ENCODE data around the gene RGN.
A peak's percentile ranks its signal among the peaks of the same experiment; 100 is the strongest.
"Not testable (repeated sequence)": the region's sequence is repeated elsewhere in the genome, so short reads cannot be mapped to it uniquely, and the experiment has no call there.

Gene RGN

DNA sequence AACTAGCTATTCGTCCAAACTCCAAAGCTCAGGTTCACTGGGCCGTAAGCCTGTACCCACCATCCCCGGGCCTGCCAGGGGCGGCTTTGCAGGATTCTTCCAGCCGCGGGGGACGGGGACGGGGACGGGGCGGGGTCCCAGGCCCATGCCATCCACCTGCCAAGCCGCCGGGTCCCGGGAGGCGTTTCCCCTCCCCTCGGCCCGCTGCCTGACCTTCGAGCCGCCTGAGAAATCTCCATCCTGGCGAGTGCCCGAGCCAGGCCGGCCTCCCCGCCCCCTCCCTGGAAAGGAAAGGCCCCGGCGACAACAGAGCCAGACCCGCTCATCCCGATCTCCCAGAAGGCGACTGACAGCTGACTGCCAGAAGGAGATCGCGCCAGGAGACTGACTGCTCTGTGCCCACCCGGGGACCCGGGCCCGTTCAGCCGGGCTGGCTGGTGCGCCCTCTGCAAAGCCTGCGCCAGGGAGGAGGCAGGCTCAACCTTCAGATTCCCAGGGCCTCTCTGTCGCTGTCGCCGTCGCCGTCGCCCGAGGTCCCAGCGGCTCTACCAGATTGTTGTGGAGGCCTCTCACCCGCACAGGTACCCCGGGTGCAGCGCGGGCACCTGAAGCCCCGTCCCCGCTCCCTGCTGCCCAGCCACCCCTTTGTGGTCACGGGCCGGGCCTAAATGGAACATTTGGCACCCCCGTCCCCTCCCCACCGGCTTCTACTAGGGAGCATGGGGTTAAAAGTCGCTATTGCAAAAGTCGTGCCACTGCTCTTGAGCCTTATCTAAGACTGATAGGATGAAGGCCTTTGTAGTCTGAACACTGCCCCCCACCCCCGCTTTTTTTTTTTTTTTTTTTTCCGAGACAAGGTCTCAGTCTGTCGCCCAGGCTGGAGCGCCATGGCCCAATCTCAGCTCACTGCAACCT, at the start of gene RGN:
RGN (plus strand) TSS at position 315 of the 915 bp plus-strand sequence. CDS start 2,702 bp downstream, outside the sequence.
- no peak for DNase-seq (ENCODE audit: low read depth in 1 of 2, low spot score in 1 of 2)

DNA sequence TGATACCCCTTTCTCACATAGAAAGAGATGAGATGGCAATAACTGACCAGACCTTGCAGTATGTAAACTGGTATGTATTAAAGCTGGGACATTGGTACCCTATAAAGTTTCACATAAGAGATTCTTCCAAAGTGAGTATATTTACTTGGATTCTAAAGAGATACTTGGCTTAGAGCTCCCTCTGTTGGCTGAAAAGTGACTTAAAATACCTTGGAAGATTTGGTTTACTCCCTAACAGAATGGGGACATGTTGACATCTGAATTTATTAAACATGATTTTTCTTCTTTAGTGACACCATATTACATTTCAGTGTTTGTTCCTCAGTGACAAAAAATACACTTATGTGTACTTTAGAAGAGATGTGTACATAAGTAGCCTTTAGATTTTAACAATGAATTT, 47.9 kb upstream of the RGN start:
- DNase-seq (ENCODE audit: low read depth in 1 of 2, low spot score in 1 of 2), result peak in 1 of 2 donors; percentile 5

DNA sequence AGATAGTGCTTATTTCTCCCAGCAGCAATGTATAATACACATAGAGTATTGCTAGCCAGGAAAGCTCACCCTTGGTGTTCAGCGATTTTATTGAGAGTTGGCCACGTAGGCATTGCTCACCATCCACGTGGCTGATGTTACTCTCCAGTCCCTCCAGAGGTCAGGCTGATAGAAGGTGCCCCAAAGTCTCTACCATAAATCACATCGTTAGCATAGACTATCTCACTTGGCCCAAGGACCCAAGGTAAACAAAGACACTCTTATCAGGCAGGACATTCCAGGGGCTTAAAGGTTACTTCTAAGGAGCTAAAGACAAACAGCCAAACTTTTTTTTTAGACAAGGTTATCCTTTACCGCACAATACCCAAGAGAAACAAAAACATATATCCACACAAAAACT, 30.3 kb upstream of the RGN start:
- no peak for DNase-seq (ENCODE audit: low read depth in 1 of 2, low spot score in 1 of 2)

DNA sequence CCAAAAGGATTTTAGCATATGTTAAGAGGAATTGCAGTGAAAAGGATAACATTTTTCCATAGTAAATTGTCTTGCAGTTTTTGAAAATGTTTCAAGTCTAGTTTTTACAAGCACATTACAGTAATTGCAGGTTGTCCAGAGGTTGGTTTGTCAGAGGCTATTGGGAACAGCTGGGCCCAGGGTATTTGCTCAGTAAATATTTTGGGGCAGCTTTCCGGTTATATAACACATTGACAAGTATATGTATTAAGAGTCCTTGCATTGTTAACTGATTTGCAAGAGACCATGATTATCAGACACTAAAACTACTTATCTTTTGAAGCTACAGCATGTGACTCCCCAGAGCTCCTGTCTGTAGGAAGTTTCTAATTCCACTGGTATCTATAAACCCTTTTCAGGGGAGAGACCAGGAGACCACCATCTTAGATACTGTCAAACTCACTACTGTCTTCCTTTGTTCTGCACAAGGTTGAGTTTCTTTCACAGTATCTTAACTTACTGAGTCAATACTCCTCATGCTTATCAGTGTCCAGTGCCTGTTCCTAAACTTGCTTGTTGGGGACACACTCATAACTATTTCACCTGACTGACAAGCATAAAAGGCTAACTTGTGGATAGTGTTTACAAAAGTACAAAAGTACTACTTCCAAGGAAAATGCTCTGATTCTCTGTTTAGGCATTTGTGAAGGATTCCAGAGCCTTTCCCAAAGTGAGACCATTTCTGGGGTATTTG, 18.9 kb upstream of the RGN start:
- no peak for DNase-seq (ENCODE audit: low read depth in 1 of 2, low spot score in 1 of 2)

DNA sequence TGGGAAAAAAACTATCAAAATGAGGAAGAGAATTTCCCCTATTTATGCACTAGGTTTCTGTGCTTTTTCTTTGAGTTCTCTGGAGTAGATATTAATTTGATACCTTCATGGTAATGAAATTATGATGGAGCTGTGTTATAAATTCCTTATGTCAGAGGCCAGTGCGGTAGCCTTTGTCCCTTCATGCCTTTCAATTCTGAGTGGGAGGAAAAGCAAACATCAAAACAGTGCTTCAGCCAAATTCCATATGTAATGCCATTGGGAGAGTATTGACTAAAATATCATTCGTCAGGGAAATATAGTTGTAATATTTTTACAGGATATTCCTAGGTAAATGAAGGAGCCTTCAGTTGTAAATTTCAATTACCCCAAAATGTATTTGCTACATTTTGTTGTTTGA, 17.5 kb upstream of the RGN start:
- no peak for DNase-seq (ENCODE audit: low read depth in 1 of 2, low spot score in 1 of 2)

DNA sequence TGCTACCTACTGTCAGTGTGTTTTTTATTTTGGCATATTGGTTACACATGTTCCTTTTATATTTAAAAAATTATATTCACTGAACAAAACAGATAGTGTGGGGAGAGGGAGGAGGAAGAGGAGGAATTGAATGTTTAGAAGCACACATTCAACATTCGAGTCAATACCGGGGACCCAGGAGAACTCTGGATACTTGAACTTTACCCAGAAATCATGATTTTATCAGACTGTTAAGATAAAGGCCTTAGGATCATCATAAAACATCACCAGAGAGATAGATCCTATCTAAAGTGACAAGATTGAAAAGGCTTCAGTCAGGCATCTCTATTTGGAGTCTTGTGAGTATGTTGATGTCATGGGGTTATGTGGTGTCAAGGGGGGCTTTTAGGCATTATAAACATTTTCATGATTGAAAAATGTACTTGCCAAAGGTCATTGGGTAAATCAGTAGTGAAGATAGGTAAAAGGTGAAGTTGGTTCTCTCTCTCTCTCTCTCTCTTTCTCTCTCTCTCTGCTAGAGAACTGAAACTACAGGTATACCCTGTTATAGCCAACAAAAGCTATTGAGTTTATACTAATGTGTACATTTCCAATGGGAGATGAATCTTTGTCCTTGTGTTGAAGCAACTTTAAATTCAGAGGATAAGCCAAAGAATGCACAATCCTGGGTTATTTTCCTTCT, 16.9 kb upstream of the RGN start:
- no peak for DNase-seq (ENCODE audit: low read depth in 1 of 2, low spot score in 1 of 2)

DNA sequence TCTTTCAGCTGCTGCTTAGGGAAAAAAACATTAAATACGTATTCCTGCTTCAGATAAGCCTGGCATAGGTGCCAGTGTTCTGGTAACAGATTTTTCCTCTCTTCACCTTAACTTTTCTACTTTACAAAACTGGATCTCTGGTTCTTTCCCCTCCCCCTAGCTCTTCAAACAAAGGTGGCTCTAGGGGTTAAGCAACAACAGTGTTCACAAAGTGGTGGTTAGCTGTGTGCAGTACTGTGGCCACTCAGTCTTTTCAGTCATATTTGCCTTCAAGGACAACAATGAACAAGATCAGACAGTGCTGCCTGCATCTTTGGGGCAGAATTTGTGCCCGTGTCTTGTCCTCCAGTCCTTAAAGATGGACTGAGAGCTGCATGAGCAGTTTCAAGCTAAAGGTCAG, 15.1 kb upstream of the RGN start:
- no peak for DNase-seq (ENCODE audit: low read depth in 1 of 2, low spot score in 1 of 2)

DNA sequence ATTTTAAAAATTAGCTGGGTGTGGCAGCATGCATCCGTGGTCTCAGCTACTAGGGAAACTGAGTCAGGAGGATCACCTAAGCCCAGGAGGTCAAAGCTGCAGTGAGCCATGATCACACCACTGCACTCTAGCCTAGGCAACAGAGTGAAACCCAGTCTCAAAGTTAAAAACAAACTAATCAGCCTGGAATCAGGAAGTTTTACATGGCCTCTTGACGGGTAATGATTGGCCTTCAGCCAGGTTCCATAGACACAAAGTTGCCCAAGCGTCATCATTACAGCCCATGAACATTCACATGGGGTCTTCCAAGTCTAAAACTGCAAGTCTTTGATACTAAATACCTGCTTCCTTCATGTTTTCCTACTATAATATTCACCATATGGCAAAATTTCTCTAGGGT, 10.0 kb upstream of the RGN start:
- DNase-seq (ENCODE audit: low read depth in 1 of 2, low spot score in 1 of 2), result no peak

DNA sequence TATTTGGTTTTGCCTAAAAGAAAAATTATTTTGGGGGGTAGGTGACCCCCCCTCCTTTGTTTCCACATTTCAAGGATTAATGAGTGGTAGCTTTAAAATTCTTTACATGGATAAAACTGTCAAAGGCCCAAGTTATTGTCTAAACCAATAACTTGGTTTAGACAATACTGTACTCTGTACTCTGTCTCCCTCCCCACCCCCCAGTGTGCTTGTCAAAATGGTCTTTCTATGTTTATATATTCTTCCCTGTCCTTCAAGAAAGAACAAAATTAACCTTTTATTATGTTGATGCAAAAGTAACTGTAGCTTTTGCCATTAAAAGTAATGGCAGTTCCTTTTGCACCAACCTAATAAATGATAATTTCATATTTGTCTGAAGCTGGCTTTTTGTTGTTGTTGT, 9.5 kb upstream of the RGN start:
- no peak for DNase-seq (ENCODE audit: low read depth in 1 of 2, low spot score in 1 of 2)

DNA sequence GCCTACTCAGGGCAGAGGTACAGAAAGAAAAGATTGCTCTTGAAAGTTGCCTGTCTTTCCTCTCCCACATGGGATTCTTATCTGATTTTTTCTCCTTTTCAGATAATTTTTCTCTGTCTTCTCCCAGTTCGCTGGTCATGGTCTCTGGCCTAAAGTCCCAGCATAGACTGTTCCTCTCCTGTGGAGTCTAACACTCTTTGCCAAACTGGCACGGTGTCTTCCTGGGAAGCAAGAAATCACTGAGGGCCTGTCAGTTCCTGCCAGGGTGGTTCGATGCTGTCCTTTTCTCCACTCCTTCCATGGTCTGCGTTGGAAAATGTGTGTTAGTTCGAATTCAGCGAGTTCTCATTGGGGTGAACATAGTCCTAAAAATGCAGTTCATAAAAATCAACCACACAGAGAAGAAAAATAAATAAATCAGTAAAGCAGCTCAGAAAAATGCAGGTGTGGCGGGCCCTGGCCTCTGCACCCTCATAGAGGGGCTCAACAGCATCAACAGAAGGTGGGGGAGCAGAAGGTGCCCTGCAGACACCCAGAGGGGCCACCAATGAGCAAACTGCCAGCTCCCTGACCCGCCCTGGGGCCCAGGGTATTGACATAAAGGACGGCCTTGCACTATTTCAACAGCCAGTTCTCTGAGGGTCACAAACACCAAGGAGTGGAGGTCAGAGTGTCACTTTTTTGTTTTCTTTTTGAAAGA, 2.1 kb downstream of the RGN start:
- no peak for DNase-seq (ENCODE audit: low read depth in 1 of 2, low spot score in 1 of 2)

DNA sequence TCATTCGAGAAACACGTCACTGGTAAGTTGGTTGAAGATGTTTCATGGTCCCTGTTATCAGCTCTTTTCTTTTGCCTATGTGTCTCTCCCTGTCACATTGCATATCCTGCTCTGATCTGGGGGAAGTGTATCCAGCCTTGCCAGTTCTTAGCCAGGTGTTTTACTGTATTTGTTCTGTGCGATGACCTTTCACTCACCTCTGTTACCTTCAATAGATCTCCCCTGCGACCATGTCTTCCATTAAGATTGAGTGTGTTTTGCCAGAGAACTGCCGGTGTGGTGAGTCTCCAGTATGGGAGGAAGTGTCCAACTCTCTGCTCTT, 2.6 kb downstream of the RGN start:
- no peak for DNase-seq (ENCODE audit: low read depth in 1 of 2, low spot score in 1 of 2)

DNA sequence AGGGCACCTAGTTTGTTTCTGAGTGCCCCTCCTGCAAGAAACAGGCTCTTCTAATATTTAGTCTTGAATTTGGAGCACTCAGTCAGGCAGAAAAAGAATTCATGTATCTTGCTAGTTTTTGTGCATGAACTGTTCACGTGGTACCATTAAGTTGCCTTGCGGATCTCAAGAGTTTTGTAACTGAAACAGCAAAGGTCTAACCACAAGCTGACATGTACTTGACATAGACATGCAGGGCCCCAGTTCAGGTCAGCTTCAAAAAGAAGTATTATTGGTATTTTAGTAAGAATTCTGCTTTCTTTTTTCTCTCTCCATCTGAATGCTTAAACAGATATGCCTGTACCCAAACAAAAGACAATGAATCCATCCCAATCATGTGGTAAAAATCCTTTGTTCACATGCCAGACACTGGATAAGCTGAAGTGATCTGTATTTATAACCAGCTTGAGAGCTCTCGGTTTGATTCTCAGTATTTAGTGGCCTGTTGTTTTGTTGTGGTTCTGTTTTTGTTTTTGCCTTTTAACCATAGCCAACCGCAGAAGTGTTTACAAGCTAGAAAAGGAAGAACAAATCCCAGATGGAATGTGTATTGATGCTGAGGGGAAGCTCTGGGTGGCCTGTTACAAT, 13.0 kb downstream of the RGN start:
- no peak for DNase-seq (ENCODE audit: low read depth in 1 of 2, low spot score in 1 of 2)

DNA sequence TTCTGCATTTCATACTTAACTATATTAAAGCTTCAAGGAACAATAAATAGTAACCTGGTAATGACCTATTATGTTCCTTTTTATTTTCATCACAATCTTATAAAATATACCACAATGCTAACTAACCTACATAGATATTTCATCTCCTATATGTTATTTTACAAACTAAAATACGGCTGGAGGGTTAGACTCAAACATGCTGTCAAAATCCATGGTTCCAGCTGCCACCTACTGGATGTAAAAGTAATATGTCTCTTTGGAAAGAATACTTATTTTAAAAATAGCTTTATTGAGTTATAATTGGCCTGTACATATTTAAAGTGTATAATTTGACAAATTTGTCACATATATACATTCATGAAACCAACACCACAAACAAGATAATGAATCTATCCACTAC, 15.0 kb downstream of the RGN start:
- no peak for DNase-seq (ENCODE audit: low read depth in 1 of 2, low spot score in 1 of 2)

DNA sequence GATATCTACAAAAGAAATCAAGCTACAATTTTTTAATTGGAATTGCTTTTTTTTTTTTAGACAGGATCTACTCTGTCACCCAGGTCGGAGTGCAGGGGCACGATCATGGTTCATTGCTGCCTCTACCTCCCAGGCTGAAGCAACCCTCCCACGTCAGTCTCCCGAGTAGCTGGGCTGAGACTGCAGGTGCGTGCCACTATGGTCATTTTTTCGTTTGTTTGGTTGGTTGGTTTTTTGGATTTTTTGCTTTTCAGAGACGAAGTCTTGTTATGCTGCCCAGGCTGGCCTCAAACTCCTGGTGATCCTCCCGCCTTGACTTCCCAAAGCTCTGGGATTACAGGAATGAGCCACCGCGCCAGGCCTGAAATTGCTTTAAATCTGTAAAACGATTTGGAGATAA, 15.6 kb downstream of the RGN start:
- DNase-seq (ENCODE audit: low read depth in 1 of 2, low spot score in 1 of 2), result no peak

DNA sequence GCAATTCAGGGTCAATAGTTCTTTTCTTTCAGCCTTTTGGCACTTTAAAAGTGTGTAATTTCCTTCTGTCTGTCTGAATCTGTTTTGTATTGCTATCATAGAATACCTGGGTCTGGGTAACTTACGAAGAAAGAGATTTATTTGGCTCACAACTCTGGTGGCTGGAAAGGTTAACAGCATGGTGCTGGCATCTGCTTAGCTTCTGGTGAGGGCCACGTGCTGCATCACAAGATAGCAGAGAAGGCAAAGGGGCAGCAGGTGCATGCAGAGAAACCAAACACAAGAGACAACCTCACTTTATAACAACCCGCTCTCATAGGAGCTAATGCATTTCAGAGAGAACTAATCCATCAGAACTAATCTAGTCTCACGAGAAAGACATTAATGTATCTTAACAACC, 18.8 kb downstream of the RGN start:
- no peak for DNase-seq (ENCODE audit: low read depth in 1 of 2, low spot score in 1 of 2)

DNA sequence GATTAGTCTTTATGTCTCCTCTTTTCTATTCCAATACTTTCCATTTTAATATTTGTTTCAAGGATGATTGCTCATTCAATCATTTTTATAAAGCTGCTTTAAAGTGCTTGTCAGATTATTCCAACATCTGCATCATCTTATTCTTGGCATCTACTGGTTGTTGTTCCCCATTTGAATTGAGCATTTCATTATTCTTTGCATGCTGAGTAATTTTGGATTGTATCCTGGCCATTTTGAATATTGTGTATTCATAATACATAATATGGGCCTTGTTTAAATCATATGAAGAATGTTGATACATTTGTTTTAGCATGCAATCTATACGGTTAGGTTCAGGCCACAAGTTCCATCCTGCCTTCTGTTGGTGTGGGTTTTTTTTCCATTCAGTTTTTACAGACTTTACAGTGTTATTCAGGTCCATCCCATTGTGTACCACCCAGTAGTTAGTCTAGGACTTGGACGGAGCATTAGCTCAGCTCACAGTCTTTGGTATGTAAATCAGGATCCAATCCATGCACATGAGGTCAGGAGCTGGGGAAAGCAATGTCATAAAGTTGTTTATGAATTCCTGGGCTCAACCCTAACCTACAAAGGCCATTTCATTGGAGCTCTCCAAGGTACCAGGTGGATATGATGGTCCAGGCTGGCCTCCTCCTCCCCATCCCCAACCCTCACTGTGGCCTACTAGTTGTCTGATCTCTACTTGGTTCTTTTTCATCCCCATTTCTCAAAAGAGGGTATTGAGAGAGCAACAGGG, 20.3 kb downstream of the RGN start:
- no peak for DNase-seq (ENCODE audit: low read depth in 1 of 2, low spot score in 1 of 2)

DNA sequence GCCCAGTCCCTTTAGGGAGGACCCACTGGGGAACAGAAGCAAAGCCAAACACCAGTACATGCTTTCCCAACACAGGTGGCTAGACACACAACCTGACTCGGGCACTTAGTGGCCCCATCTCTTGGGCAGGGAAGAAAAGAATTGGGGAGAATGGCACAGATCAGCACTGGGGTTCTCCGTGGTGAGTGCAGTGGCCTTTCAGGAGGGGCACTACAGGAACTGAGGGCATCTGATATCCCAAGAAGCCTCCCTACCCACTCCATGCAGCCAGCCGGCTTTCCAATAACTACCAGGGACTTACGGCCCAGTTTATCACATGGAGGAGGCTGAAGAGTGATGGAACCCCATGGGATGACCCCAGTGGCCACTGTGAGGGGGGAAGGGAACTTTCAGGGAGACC, 23.0 kb downstream of the RGN start:
- DNase-seq (ENCODE audit: low read depth in 1 of 2, low spot score in 1 of 2), result no peak

DNA sequence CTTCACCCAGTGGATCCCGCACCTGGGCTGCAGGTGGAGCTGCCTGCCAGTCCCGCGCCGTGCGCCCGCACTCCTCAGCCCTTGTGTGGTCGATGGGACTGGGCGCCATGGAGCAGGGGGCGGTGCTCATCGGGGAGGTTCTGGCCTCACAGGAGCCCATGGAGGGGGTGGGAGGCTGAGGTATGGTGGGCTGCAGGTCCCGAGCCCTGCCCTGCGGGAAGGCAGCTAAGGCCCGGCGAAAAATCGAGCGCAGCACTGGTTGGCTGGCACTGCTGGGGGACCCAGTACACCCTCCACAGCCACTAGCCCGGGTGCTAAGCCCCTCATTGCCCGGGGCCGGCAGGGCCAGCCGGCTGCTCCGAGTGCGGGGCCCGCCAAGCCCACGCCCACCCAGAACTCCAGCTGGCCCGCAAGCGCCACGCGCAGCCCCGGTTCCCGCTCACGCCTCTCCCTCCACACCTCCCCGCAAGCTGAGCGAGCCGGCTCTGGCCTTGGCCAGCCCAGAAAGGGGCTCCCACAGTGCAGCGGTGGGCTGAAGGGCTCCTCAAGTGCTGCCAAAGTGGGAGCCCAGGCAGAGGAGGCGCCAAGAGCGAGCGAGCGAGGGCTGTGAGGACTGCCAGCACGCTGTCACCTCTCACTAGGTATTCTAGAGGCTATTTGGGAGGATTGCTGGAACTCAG, 32.8 kb downstream of the RGN start:
- DNase-seq (ENCODE audit: low read depth in 1 of 2, low spot score in 1 of 2), result not testable (repeated sequence)

DNA sequence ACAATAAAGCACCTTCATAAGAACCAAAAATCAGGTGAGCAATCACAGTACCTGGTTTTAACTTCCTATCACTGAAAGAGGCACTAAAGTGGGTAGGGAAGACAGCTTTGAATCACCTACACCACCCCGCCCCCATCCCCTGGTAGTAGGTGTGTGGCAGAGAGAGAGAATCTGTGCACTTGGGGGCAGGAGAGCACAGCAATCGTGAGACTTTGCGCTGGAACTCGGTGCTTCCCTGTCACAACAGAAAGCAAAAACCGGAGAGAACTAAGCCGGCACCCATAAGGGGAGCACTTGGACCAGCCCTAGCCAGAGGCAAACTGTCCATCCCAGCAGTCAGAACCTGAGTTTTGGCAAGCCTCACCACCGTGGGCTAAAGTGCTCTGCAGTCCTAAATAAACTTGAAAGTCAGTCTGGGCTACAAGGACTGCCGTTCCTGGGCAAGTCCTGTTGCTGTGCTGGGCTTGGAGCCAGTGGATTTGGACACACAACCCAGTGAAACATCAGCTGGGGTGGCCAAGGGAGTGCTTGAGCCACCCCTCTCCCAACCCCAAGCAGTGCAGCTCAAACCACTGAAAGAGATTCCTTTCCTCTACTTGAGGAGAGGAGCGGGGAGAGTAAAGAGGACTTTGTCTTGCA, 34.2 kb downstream of the RGN start:
- DNase-seq (ENCODE audit: low read depth in 1 of 2, low spot score in 1 of 2), result no peak

Data from activated CD4-positive, alpha-beta T cell treated with anti-CD3 and anti-CD28 coated beads, Interleukin-2, amount 50 U/mL, for 24 hours (primary cell).